Fibroblast of peridontal ligament (primary cell): ENCODE results near the gene CRTC3.
A peak's percentile ranks its signal among the peaks of the same experiment; 100 is the strongest.
"Not testable (repeated sequence)": the region's sequence is repeated elsewhere in the genome, so short reads cannot be mapped to it uniquely, and the experiment has no call there.

Source experiments
- DNase-seq: peaks from one replicate; pipeline ENCODE4 v3.0.0-alpha.2; 2010; ENCODE audit errors: extremely low read depth

Gene CRTC3

GRCh38 chr15:90674476-90674875, 144.8 kb downstream of the CRTC3 start:
- DNase-seq, result peak; percentile 33

GRCh38 chr15:90675464-90675863, 145.7 kb downstream of the CRTC3 start:
- no peak for DNase-seq

DNA sequence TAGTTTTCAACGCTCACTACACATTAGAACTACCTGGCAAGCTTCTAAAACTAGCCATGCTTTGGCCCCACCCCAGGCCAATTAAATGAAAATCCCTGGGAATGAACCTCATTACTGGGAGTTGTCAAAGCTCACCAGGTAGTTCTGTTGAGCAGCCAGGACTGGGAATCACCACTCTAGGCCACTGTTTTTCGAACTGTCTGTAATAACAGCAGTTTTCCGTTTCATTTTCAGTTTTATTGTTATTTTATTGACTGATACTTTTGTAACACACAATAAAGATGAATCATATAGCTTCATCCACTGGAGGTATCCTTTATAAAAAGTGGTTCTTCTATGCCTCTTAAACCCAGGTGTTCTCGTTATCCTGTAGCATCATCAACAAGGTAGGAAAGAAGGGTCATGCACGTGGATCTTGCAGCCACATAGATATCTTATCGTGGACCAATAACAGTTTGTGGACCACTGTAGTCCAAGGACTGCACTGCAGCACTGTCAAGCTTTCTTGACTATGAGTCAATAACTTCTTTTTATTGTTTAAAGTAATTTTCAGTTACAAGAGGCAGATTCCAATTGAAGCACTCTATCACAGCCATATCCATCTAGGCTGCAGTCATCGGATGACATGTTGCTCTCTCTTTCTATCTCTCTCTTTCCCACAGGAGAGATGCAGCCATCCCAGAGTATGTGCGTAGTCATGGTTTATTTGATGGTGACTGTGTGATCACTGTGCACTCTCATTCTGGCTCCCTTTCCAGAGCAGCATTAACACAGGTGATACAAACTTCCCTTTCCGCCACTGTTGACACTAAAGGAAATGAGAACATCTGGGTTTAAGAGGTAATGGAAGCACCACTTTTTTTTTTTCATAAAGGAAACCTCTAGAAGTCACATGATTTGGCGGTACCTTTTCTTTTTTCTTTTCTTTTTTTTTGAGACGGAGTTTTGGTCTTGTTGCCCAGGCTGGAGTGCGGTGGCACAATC, 148.4 kb downstream of the CRTC3 start:
- no peak for DNase-seq

- no peak for DNase-seq
Measured at GRCh38 chr15:90679959-90680358, 150.2 kb downstream of the CRTC3 start.

DNA sequence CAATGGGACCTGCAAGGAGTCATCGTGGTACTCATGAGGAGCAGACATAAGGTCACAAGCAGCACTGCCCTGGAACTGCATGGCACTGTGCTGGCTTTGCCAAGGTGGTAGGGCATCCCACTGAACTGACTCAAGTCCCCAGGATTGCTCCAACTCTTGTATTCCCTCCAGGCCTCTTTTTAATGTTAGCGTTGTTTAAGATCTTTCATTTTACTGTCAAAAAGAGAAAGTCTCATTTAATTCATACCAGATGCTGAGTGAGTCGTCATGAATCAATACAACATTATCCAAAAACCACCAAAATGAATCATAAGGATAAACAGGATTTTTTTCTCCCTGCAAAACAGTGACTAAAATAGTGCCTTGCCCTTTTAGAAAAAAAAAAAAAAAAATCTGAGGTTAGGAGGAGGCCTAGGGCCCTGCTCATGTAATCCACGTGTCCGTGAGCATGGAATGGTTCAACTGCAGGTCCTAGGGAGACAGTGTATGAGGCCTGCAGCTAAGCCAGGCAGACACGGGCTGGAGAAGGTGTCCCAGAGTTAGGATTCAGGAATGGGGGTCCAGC, 150.7 kb downstream of the CRTC3 start:
- DNase-seq, result peak; percentile 99

DNA sequence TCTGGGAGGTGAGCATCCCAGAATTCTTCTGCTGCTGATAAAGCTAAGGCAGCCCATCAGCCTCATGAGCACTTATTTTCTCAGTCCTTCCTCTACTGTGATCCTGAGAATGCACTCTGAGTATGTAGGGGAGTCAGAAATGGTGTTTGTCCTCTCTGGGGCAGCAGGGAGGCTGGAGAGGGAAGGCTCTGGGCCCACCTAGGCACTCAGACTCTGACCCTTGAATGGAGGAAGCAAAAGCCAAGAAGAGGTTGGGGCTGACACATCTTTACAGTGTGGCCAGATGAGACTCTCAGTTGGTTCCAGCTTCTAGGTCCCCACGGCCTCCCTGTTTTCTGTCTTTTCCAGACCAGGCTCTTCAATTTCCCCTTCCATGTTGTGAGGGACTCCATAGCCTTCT, 151.3 kb downstream of the CRTC3 start:
- no peak for DNase-seq

- DNase-seq, result peak; percentile 89
Measured at GRCh38 chr15:90681480-90681879, 151.8 kb downstream of the CRTC3 start.

GRCh38 chr15:90683371-90683770, 153.6 kb downstream of the CRTC3 start:
- no peak for DNase-seq

DNA sequence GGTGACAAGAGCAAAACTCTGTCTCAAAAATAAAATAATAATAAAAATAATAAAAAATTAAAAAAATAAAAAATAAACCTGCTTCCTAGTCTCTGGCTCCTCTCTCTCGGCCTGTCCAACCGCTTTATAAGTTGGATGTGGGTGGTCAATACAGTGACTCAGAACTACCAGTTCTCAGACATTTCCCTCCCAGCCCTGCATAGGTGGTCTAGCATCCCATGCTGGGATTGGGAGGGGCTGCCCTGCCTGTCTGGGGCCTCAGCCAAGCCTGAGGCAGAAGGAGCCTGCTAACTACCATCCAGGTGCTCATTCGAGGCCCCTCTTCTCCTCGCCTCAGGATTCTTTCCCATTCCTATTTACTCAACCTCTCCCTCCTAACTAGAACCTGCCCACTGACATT, 154.2 kb downstream of the CRTC3 start:
- no peak for DNase-seq

GRCh38 chr15:90684281-90684680, 154.6 kb downstream of the CRTC3 start:
- DNase-seq, result no peak

DNA sequence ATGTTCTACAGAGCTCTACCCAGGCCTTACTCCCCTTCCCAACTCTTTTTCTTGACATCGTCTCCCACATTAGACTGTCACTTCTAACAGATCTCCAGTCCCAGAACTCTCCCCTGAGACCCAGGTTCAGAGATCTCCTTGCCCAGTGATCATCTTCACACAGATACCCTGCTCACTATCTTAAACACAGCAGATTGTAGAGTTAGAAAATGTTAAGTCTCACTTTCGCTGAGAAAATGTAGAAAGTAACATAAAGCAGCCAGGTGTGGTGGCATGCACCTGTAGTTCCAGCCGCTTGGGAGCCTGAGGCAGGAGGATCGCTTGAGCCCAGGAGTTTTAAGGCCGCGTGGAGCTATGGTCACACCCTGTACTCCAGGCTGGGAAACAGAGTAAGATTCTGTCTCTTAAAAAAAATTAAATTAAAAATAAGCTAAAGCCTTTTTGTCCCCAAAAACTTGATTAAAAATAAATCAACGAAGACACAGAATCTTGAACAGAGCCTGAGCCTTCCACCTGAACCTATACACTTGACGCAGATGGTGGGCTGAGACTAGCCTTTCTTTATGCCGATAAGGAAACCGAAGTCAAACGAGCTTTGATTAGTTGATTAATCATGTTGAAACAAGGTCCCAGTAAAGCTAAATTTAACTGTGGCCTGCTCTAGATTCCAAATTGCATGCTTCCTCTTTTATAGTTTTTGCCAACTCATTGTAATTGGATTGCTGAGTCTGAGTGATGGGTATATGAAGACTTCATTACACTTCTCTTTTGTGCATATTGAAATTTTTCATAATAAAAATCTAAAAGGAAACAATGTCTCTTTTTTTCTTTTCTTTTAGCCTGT, 156.1 kb downstream of the CRTC3 start:
- no peak for DNase-seq

DNA sequence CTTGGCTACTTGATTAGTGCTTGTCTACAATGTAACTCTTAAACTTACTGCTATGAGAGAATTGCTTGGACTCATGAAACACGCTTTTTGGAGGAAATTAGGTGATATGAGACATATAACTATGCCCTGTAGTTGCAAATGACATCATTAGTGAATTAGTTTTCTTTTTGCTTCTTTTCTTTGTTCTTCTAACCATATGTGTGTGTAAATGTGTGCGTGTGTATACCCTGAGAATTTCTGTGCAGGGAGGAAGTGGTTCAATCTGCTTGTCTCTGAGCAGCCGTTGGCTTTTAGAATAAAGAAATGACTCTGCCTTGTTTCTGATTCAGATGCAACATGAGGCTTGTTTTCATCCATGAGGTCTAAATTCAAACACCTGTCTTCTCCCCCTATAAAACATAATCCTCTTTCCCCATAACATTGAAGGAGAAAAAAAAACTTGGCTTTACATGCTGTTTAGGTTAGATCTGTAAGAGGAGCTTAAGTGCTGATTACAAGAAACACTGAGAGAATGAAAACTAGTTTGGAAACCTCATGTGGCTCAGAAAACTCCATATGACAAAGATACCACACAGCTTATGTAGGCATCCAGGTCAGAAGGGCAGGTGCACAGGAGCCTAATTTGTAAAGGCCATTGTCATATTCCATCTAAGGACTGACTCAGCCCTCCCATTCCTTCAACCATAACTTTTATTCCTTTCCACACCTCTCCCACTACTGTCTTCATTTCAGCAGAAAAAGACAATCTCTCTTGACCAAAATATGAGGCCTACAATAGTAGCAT, 156.9 kb downstream of the CRTC3 start:
- no peak for DNase-seq

DNA sequence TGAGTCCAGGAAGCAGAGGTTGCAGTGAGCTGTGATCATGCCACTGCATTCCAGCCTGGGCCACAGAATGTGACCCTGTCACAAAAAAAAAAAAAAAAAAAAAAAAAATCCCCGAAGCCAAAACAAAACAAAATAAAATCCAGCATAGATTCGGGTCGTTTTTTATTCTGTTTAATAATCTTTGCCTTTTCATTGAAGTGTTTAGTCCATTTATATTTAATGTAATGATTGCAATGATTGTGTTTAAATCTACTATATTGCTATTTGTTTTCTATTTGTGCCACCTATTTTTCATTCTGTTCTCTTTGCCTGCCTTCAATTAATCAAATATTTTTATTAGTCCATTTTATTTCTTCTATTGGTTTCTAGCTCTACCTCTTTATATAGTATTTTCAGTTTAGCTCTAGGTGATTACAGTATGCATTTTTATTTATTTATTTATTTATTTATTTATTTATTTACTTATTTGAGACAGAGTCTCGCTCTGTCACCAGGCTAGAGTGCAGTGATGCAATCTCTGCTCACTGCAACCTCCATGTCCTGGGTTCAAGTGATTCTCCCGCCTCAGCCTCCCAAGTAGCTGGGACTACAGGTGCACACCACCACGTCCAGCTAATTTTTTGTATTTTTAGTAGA, 159.7 kb downstream of the CRTC3 start:
- DNase-seq, result not testable (repeated sequence)

DNA sequence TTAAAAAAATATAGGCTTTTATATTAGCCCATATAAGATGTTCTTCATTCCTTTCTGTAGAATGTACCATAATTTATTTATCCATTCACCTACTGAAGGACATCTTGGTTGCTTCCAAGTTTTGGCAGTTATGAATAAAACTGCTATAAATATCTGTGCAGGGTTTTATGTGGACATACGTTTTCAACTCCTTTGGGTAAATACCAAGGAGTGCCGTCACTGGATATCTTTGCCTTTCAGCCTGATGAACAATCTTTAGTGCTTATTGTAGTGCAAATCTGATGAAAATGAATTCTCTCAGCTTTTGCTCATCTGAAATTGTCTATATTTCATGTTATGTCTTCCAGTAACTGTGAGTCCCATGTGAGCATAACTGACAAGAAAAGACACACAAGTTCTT, 160.9 kb downstream of the CRTC3 start:
- peak; percentile 30 for DNase-seq

- no peak for DNase-seq
Measured at GRCh38 chr15:90691369-90691768, 161.6 kb downstream of the CRTC3 start.

DNA sequence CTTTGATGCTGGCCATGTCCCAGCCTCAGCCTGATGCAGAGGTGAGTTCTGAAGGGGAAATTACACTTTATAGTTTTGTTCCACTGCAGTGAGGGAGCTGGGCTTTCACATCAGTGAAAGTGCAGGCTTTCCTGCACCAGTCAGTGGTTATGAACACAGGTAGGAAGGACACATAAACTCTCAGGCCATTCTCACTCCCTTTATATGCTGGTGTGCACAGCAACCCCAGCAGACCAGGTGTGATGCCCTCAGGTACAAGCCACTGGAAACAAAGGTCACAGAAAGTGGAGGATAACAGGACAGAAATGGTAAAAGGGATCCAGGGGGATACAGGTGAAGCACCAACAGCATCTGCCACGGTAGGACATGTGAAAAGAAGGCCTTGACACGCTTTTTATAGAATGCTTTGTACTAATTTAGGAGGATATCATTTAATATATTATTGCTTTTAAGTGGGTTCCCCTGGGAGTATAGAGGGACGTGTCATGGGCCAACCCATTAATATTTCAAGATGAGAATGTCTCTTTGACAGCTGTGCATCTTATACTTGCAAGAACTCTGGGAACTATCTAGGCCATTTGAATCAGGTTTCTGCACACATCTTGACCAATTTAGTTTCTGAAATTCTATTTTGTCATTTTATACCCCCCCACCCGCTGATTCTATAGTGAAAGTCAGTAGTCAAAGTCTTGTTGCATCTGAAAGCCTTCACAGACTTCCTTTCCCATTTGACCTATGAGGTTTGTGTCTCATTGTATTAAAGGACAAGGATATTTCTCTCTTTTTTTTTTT, 162.5 kb downstream of the CRTC3 start:
- no peak for DNase-seq
